Suprapubic skin (tissue), 4 donors: ENCODE data around the gene PGBD4.

ENCODE experiments used
- CTCF ChIP-seq, 2 donors: fragments of 200-600 bp in 1 of 2; fragments of 450-650 bp in 1 of 2; sonication (generic) in 1 of 2; IDR thresholded peaks; one replicate each; pipeline ENCODE4 v1.5.1; 2016 to 2019; ENCODE audit warnings: antibody characterized with exemption in 2 of 2, mild to moderate bottlenecking in 1 of 2, moderate library complexity in 1 of 2
- POLR2A ChIP-seq, 2 donors: fragments of 450-650 bp; IDR thresholded peaks; one replicate each; pipeline ENCODE4 v1.6.1; 2017; ENCODE audit warnings: antibody characterized with exemption in 2 of 2, mild to moderate bottlenecking in 2 of 2, moderate library complexity in 2 of 2
- POLR2AphosphoS5 ChIP-seq, 3 donors: sonication (generic); formaldehyde crosslinking; IDR thresholded peaks; one replicate each; pipeline ENCODE4 v1.6.1; 2017; ENCODE audit warnings: antibody characterized with exemption in 3 of 3

GRCh38 chr15:34114215-34114614 lies 12.3 kb downstream of the PGBD4 start:
- TF ChIP-seq POLR2A (IDR thresholded peaks at IDR 0.05) (no peak), POLR2AphosphoS5 (IDR thresholded peaks at IDR 0.05) (no peak), CTCF (IDR thresholded peaks at IDR 0.05) (no peak)
